Measurements from ENCODE around the gene GALNT10.

The GALNT10 gene

GRCh38 chr5:154196281-154196680 lies 5.7 kb downstream of the GALNT10 start:
- H2AFZ ChIP-seq (ENCODE audit: insufficient read depth, low read length, poor library complexity), result no peak overlapping the region
- no peak overlapping the region for H4K91ac ChIP-seq (ENCODE audit: low read depth, low read length)
- H2BK120ac ChIP-seq (ENCODE audit: insufficient read depth, low read length, poor library complexity), result no peak overlapping the region
- H3K4me3 ChIP-seq (ENCODE audit: low read depth, low read length), result no peak overlapping the region
- no peak overlapping the region for H4K8ac ChIP-seq (ENCODE audit: low read depth, low read length)
- no peak overlapping the region for H3K27ac ChIP-seq (ENCODE audit: low read depth, low read length)
- peaks cover 26 to 28% of the 10 kb centered on the region in 2 experiments for H3K4me1 ChIP-seq (ENCODE audit: control insufficient read depth in 1 of 2, insufficient read depth in 2 of 2, low read length in 2 of 2)
- H3K14ac ChIP-seq (ENCODE audit: low read length), result no peak overlapping the region
- H3K23ac ChIP-seq (ENCODE audit: low read length), result no peak overlapping the region
- peaks cover 8% of the 10 kb centered on the region for H3K79me1 ChIP-seq (ENCODE audit: low read length)
- no peaks in the 10 kb centered on the region for H3K27me3 ChIP-seq (ENCODE audit: insufficient read depth, low read length)
- WGBS (ENCODE audit: extremely low coverage, insufficient coverage, insufficient read length), result no CpG with 5 or more reads among the region's 1 CpG
- H3K9me3 ChIP-seq (ENCODE audit: insufficient read depth, low read depth, low read length), result no peaks in the 10 kb centered on the region
- H3K4me2 ChIP-seq (ENCODE audit: low read length), result no peak overlapping the region
- H3K18ac ChIP-seq (ENCODE audit: low read length), result no peak overlapping the region
- no peak overlapping the region for H3K9ac ChIP-seq (ENCODE audit: low read length)
- DNase-seq, result no peak
- H3K79me2 ChIP-seq (ENCODE audit: control insufficient read depth, insufficient read depth, low read length, poor library complexity), result peaks cover 7% of the 10 kb centered on the region
- H3K36me3 ChIP-seq (ENCODE audit: control insufficient read depth in 1 of 2, insufficient read depth in 2 of 2, low read length in 2 of 2), result peaks cover 24 to 33% of the 10 kb centered on the region in 2 experiments
- H2BK5ac ChIP-seq (ENCODE audit: low read depth, low read length, poor library complexity), result no peak overlapping the region
- H2AK5ac ChIP-seq (ENCODE audit: low read length), result no peak overlapping the region
- H4K12ac ChIP-seq (ENCODE audit: low read depth, low read length), result no peak overlapping the region
- no peak overlapping the region for H2BK12ac ChIP-seq (ENCODE audit: low read length)
- H3K4ac ChIP-seq (ENCODE audit: low read depth, low read length), result no peak overlapping the region

- H2BK120ac ChIP-seq (ENCODE audit: insufficient read depth, low read length, poor library complexity), result no peak overlapping the region
- H3K79me2 ChIP-seq (ENCODE audit: control insufficient read depth, insufficient read depth, low read length, poor library complexity), result peaks cover 6% of the 10 kb centered on the region
- no peak overlapping the region for H3K23ac ChIP-seq (ENCODE audit: low read length)
- peaks cover 27 to 33% of the 10 kb centered on the region in 2 experiments for H3K36me3 ChIP-seq (ENCODE audit: control insufficient read depth in 1 of 2, insufficient read depth in 2 of 2, low read length in 2 of 2)
- no CpG with 5 or more reads among the region's 8 CpGs for WGBS (ENCODE audit: extremely low coverage, insufficient coverage, insufficient read length)
- no peak overlapping the region for H3K4me2 ChIP-seq (ENCODE audit: low read length)
- H3K4me3 ChIP-seq (ENCODE audit: low read depth, low read length), result no peak overlapping the region
- H3K79me1 ChIP-seq (ENCODE audit: low read length), result peaks cover 4% of the 10 kb centered on the region
- H4K12ac ChIP-seq (ENCODE audit: low read depth, low read length), result no peak overlapping the region
- DNase-seq, result peak in 1 of 2 donors; percentile 62
- no peak overlapping the region for H3K18ac ChIP-seq (ENCODE audit: low read length)
- H4K8ac ChIP-seq (ENCODE audit: low read depth, low read length), result no peak overlapping the region
- no peak overlapping the region for H3K14ac ChIP-seq (ENCODE audit: low read length)
- H3K27me3 ChIP-seq (ENCODE audit: insufficient read depth, low read length), result no peaks in the 10 kb centered on the region
- peak overlapping the region; percentile 24 for H2AK5ac ChIP-seq (ENCODE audit: low read length)
- H2BK5ac ChIP-seq (ENCODE audit: low read depth, low read length, poor library complexity), result no peak overlapping the region
- H3K9me3 ChIP-seq (ENCODE audit: insufficient read depth, low read depth, low read length), result no peaks in the 10 kb centered on the region
- H2BK12ac ChIP-seq (ENCODE audit: low read length), result no peak overlapping the region
- no peak overlapping the region for H4K91ac ChIP-seq (ENCODE audit: low read depth, low read length)
- H3K4ac ChIP-seq (ENCODE audit: low read depth, low read length), result no peak overlapping the region
- H2AFZ ChIP-seq (ENCODE audit: insufficient read depth, low read length, poor library complexity), result no peak overlapping the region
- H3K9ac ChIP-seq (ENCODE audit: low read length), result no peak overlapping the region
- H3K27ac ChIP-seq (ENCODE audit: low read depth, low read length), result no peak overlapping the region
- H3K4me1 ChIP-seq (ENCODE audit: control insufficient read depth in 1 of 2, insufficient read depth in 2 of 2, low read length in 2 of 2), result peaks cover 25 to 30% of the 10 kb centered on the region in 2 experiments
Observed at GRCh38 chr5:154196955-154197652, 6.6 kb downstream of the GALNT10 start.

- Histone ChIP-seq H3K79me2 (ENCODE audit: control insufficient read depth, insufficient read depth, low read length, poor library complexity) (peaks cover 7% of the 10 kb centered on the region), H4K12ac (ENCODE audit: low read depth, low read length) (no peak overlapping the region), H2AFZ (ENCODE audit: insufficient read depth, low read length, poor library complexity) (no peak overlapping the region), H3K4me2 (ENCODE audit: low read length) (no peak overlapping the region), H3K27me3 (ENCODE audit: insufficient read depth, low read length) (no peaks in the 10 kb centered on the region), H4K8ac (ENCODE audit: low read depth, low read length) (no peak overlapping the region), H3K9ac (ENCODE audit: low read length) (no peak overlapping the region), H3K79me1 (ENCODE audit: low read length) (peaks cover 4% of the 10 kb centered on the region), H3K36me3 (ENCODE audit: control insufficient read depth in 1 of 2, insufficient read depth in 2 of 2, low read length in 2 of 2) (peaks cover 27 to 33% of the 10 kb centered on the region in 2 experiments), H2AK5ac (ENCODE audit: low read length) (no peak overlapping the region), H3K4ac (ENCODE audit: low read depth, low read length) (no peak overlapping the region), H4K91ac (ENCODE audit: low read depth, low read length) (no peak overlapping the region), H3K27ac (ENCODE audit: low read depth, low read length) (no peak overlapping the region), H2BK120ac (ENCODE audit: insufficient read depth, low read length, poor library complexity) (no peak overlapping the region), H3K18ac (ENCODE audit: low read length) (peak overlapping the region; percentile 22), H2BK5ac (ENCODE audit: low read depth, low read length, poor library complexity) (no peak overlapping the region), H3K9me3 (ENCODE audit: insufficient read depth, low read depth, low read length) (no peaks in the 10 kb centered on the region), H2BK12ac (ENCODE audit: low read length) (peak overlapping the region; percentile 56), H3K4me3 (ENCODE audit: low read depth, low read length) (no peak overlapping the region), H3K4me1 (ENCODE audit: control insufficient read depth in 1 of 2, insufficient read depth in 2 of 2, low read length in 2 of 2) (peaks cover 32 to 38% of the 10 kb centered on the region in 2 experiments), H3K23ac (ENCODE audit: low read length) (no peak overlapping the region), H3K14ac (ENCODE audit: low read length) (peak overlapping the region; percentile 28)
- no CpG with 5 or more reads among the region's 8 CpGs for WGBS (ENCODE audit: extremely low coverage, insufficient coverage, insufficient read length)
- DNase-seq, result peak; percentile 21 to 54
Observed at GRCh38 chr5:154197801-154198491, 7.4 kb downstream of the GALNT10 start.

- Histone ChIP-seq H3K18ac (ENCODE audit: low read length) (no peak overlapping the region), H2AK5ac (ENCODE audit: low read length) (no peak overlapping the region), H2BK120ac (ENCODE audit: insufficient read depth, low read length, poor library complexity) (no peak overlapping the region), H3K27me3 (ENCODE audit: insufficient read depth, low read length) (no peaks in the 10 kb centered on the region), H3K4me1 (ENCODE audit: control insufficient read depth in 1 of 2, insufficient read depth in 2 of 2, low read length in 2 of 2) (peaks cover 32 to 34% of the 10 kb centered on the region in 2 experiments), H3K79me1 (ENCODE audit: low read length) (peaks cover 4% of the 10 kb centered on the region), H4K91ac (ENCODE audit: low read depth, low read length) (no peak overlapping the region), H2AFZ (ENCODE audit: insufficient read depth, low read length, poor library complexity) (no peak overlapping the region), H3K4ac (ENCODE audit: low read depth, low read length) (no peak overlapping the region), H3K9me3 (ENCODE audit: insufficient read depth, low read depth, low read length) (no peaks in the 10 kb centered on the region), H2BK12ac (ENCODE audit: low read length) (no peak overlapping the region), H3K27ac (ENCODE audit: low read depth, low read length) (no peak overlapping the region), H2BK5ac (ENCODE audit: low read depth, low read length, poor library complexity) (no peak overlapping the region), H3K4me3 (ENCODE audit: low read depth, low read length) (no peak overlapping the region), H3K23ac (ENCODE audit: low read length) (no peak overlapping the region), H3K4me2 (ENCODE audit: low read length) (no peak overlapping the region), H3K79me2 (ENCODE audit: control insufficient read depth, insufficient read depth, low read length, poor library complexity) (peaks cover 7% of the 10 kb centered on the region), H3K36me3 (ENCODE audit: control insufficient read depth in 1 of 2, insufficient read depth in 2 of 2, low read length in 2 of 2) (peaks cover 27 to 33% of the 10 kb centered on the region in 2 experiments), H3K9ac (ENCODE audit: low read length) (no peak overlapping the region), H4K12ac (ENCODE audit: low read depth, low read length) (no peak overlapping the region), H4K8ac (ENCODE audit: low read depth, low read length) (no peak overlapping the region), H3K14ac (ENCODE audit: low read length) (no peak overlapping the region)
- WGBS (ENCODE audit: extremely low coverage, insufficient coverage, insufficient read length), result no CpG with 5 or more reads among the region's 4 CpGs
- DNase-seq, result peak; percentile 66 to 83
Observed at GRCh38 chr5:154198611-154199230, 8.2 kb downstream of the GALNT10 start.
